HG03108 (cell line): Measurements from ENCODE around the gene PHYH.
"Not testable (repeated sequence)": the region's sequence is repeated elsewhere in the genome, so short reads cannot be mapped to it uniquely, and the experiment has no call there.

Source experiments
- ATAC-seq: cut with Tn5 transposase; IDR thresholded peaks from one replicate; pipeline ENCODE4 v1.9.1; 2021; ENCODE audit warnings: moderate library complexity; ENCODE audit not compliant: unreplicated experiment

The PHYH gene

GRCh38 chr10:13276146-13276545, 23.7 kb downstream of the PHYH start:
- ATAC-seq: not testable (repeated sequence)

GRCh38 chr10:13272164-13272571, 27.7 kb downstream of the PHYH start:
- ATAC-seq: peak; percentile 23

- peak; percentile 76 for ATAC-seq
Observed at GRCh38 chr10:13271552-13272163, 28.2 kb downstream of the PHYH start.

GRCh38 chr10:13270877-13271551, 28.9 kb downstream of the PHYH start:
- no peak for ATAC-seq

GRCh38 chr10:13268841-13269240, 31.0 kb downstream of the PHYH start:
- ATAC-seq: no peak

- ATAC-seq: no peak
Observed at GRCh38 chr10:13268310-13268709, 31.6 kb downstream of the PHYH start.

- ATAC-seq: no peak
Observed at GRCh38 chr10:13263591-13263990, 36.3 kb downstream of the PHYH start.

GRCh38 chr10:13262433-13262832, 37.4 kb downstream of the PHYH start:
- ATAC-seq: no peak

- ATAC-seq: no peak
Observed at GRCh38 chr10:13257621-13258140, 42.2 kb downstream of the PHYH start.

GRCh38 chr10:13256627-13257026, 43.2 kb downstream of the PHYH start:
- no peak for ATAC-seq

GRCh38 chr10:13253726-13254125, 46.1 kb downstream of the PHYH start:
- no peak for ATAC-seq

- ATAC-seq: no peak
Observed at GRCh38 chr10:13247784-13248183, 52.1 kb downstream of the PHYH start.

GRCh38 chr10:13247246-13247645, 52.6 kb downstream of the PHYH start:
- ATAC-seq: no peak

- not testable (repeated sequence) for ATAC-seq
Observed at GRCh38 chr10:13242260-13242659, 57.6 kb downstream of the PHYH start.

- ATAC-seq: no peak
Observed at GRCh38 chr10:13241613-13242012, 58.3 kb downstream of the PHYH start.

- no peak for ATAC-seq
Observed at GRCh38 chr10:13239923-13240322, 59.9 kb downstream of the PHYH start.

- no peak for ATAC-seq
Observed at GRCh38 chr10:13238271-13239077, 61.4 kb downstream of the PHYH start.

GRCh38 chr10:13236638-13237037, 63.2 kb downstream of the PHYH start:
- ATAC-seq: no peak

GRCh38 chr10:13234736-13235135, 65.1 kb downstream of the PHYH start:
- not testable (repeated sequence) for ATAC-seq

GRCh38 chr10:13234172-13234571, 65.7 kb downstream of the PHYH start, which contains the start of gene UCMA:
Gene UCMA, minus strand, starts transcription at chr10:13234374. Its CDS starts 116 bp downstream, at chr10:13234258.
- no peak for ATAC-seq

GRCh38 chr10:13233358-13233757, 66.5 kb downstream of the PHYH start:
- no peak for ATAC-seq

- no peak for ATAC-seq
Observed at GRCh38 chr10:13231808-13232207, 68.1 kb downstream of the PHYH start.
